SKM-1 (cell line): Measurements from ENCODE around the gene HRK.

Experiments used
- DNase-seq: peaks from one replicate; lab custom pipeline; 2025; ENCODE audit not compliant: unreplicated experiment; lab: John Stamatoyannopoulos, UW

Gene HRK

GRCh38 chr12:116874324-116874995 lies 6.8 kb downstream of the HRK start:
- no peak for DNase-seq

GRCh38 chr12:116870306-116870705 lies 10.9 kb downstream of the HRK start:
- no peak for DNase-seq

GRCh38 chr12:116867523-116867922 lies 13.7 kb downstream of the HRK start:
- DNase-seq = no peak

DNA sequence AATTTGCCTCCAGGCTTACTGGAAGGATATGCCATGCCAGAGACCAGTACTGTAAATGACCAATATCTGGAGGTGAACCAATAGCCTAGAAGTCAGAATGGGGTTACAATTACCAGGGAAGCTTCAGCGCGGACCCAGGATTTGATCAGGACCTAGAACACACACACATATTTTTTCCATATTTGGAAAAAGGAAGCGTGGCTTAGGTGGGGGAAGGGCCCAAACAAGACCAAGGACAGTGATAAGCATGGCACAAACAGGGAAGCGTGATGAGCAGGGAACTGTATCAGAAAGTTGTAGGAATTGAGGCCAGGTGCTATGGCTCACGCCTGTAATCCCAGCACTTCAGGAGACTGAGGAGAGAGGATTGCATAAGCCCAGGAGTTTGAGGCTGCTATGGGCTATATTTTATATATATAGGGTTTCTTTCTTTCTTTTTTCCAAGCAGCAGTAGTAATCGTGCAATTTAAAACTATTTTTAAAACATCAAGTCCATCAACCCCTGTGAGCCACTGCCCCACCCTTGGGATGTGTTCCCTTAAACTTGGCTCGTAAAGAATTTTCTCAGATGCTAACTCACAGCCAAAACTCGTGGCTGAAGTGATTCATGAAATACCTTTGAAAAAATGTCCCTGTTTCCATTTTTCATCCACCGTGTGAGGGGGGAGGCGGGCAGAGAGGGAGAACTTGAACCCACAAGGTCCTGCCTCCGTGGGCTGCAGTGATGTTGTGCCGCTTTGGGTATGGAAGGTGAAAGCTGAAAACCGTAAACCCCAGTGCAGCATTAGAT lies 16.7 kb downstream of the HRK start:
- DNase-seq = no peak

DNA sequence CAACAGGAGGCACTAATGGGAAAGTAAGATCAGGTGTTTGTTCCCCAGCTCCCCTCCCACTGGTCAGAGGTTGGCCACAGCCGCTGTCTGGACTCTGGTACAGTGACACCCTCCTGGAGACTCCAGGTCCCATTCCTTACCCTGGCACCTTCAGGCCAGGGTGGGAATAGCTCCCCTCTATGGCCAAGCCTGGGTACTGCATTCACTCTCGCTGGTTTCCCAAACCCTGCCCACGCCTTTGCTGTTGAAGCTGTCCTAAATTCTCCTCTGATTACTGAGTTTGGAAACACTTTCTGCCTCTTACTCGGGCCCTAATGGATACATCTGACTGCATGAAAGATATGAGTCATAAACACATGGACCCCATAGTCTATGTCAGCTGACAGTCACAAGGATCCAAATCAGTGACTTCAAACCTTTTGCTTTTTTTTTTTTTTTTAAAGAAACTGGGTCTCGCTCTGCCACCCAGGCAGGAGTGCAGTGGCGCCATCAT lies 17.9 kb downstream of the HRK start:
- DNase-seq = no peak

DNA sequence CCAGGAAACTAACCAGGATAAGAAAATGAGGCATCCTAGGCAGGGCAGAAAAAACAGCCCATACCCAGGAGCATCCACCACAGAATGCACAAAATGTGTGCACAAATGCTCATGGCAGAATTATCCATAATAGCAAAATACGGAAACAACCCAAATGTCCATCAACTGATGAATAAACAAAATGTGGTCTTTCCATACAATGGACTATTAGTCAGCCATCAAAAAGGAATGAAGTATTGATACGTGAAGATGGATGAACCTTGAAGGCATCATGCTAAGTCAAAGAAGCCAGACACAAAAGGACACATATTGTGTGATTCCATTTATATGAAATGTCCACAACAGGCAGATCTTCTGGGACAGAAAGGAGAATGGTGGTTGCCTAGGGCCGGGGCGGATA lies 19.1 kb downstream of the HRK start:
- DNase-seq = no peak

DNA sequence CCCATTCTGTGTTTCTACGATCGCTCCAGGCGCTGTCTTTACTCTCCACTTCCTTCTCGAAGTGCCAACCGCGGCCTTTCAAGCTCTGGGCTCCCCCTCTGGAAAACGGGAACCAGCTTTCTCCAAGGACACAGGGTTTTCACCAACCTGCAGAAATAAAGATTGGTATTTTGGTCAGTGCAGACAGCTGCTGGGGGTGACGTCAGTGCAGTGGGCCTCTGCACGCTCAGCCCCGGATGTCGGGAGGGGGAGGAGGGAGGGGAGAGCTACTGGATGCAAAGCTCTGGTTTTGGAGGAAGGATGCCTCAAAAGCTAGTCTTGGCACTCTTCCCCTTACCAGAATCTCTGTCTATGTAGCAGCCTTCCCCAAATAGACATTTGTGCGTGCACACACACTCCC lies 19.9 kb downstream of the HRK start:
- no peak for DNase-seq

DNA sequence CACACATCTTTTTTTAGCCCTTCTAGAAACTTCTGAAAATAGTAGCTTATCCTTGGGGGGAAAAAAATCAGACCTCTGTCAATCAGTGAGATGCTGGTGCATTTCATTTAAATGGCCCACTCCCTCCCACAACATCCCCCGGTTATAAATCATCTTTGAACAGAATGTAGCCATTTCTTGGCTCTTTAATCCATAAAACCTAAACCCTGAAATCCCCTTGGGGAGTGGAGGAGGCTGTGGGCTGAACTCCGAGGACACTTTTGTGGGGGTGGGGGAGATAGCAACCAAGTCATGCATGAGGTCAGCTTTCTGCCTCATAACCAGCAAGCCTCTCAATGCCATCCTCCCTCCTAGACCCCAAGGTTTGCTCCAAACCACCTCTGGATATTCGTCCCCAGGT lies 21.0 kb downstream of the HRK start:
- DNase-seq = no peak

DNA sequence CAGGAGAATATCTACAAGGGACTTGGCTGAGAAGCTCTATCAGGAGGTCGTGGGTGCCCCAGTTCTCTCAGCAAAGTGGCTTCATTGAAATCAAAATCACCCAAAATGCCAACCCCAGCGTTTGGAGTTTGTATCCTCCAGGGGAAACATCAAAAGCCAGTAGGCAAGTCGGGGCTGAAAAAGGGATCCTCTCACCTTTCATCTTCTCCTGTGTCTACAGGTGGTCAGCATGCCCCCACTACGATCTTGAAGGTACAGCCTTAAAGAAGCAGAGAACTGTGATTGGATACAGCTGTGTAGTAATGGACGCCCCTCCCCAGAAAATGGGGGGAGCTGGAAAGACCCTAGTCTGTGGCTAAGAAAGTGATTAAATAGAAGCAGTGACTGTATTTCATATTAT lies 22.2 kb downstream of the HRK start:
- DNase-seq = no peak

DNA sequence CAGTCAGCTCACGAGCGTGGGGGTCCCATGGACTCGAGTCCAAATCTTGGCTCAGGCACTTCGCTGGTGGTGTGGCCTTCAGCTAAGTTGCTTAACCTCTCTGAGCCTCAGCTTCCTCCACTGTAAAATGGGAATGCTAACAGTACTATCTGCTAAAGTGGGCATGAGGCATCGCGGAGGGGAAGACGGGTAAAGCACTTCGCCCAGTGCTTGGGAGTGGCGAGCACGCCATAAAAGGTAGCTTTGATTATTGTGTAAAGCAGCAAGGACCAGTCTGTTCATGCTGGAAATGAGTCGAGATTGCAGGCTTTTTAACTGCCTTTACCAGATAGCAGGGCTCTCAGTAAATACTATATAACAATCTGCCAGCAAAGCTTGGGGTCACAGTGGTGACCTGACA lies 24.5 kb downstream of the HRK start:
- no peak for DNase-seq

DNA sequence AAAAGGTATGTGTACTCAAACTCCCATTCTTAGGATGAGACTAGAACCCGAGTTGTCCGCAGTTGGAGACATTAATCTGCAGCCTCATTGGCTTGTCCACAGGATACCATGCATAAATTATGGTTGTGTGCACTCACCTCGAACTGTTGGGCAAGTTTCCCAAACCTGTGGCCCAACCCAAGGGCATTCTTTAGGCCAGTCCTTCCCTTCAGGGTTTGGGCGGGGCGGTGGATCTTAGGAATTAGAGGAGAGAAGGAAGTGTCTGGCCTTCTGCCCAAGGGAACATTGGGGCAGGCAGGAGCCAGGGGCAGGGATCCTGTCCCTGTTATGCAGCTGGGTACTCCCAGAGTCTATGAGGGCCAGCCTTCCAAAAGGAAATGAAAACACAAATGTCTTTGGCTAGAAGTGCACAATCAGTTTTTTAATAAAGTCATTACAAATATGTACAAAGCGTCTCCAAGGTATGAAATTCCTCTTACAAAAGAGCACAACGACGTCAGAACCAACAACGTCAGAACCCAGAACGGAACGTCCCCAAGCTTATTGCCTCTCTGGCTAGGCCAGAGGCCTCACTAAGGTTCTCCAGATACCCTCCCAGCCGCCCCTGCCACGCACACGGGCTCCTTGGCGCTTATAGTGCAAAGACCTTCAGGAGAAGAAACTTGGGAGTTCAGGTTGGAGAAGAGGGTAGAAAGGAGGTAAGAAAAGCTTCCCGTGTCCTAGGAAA lies 25.3 kb downstream of the HRK start:
- DNase-seq = no peak

DNA sequence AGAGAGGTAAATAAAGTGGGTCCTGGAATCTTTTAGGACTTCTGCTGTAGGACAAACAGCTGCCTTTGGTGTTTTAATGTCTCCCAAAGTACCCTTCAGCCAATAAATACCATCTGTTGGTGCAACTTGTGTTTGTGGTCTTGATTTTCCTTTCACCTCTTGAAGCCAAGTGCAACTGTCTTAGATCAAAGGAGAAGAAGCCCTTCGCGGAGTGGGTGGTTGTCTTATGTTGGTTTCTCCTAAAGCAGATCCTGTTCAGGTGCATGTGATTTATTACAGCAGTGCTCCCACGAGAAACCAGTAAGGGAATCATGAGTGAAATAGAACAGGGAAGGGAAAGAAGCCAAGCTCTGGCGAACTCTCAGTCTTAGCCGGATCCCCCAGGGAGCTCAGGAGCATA lies 27.7 kb downstream of the HRK start:
- no peak for DNase-seq

DNA sequence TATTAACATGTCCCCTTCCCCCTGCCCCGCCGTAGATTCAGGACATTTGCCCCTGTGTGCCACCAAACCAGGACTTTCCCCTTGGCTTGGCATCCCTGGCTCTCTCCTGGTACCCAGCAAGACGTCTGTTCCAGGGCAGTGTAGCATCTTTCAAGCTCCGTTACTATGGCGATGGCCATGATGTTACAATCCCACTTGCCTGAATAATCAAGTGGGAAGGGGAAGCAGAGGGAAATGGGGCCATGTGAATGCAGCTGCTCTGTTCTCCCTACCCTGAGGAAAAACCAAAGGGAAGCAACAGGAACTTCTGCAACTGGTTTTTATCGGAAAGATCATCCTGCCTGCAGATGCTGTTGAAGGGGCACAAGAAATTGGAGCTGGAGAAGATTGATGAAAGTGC lies 28.9 kb downstream of the HRK start:
- DNase-seq = no peak

GRCh38 chr12:116849216-116849615 lies 32.0 kb downstream of the HRK start:
- DNase-seq = no peak

GRCh38 chr12:116843085-116843484 lies 38.2 kb downstream of the HRK start:
- no peak for DNase-seq

GRCh38 chr12:116839287-116839830 lies 41.9 kb downstream of the HRK start:
- no peak for DNase-seq

- no peak for DNase-seq
Observed at GRCh38 chr12:116838365-116838764, 42.9 kb downstream of the HRK start.

GRCh38 chr12:116837097-116837496 lies 44.1 kb downstream of the HRK start:
- no peak for DNase-seq

DNA sequence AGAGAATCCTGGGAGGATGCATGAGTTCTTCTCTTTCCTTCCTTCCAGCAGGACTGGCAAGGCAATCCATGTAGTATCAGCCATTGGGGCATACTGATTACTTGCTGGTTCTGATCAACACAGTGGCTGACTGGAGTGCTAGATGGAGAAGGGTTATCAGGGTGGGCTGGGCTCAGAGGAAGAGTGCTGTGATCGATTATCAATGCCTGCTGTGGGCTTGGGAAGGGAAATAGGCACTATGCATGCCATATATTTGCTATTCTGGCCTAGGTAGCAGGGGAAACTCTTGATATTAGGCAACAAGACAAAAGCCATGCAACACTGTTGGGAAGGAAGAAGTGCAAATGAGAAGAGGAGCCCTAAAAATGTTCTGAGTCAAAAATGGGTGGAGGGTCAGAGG lies 45.8 kb downstream of the HRK start:
- DNase-seq = no peak

- DNase-seq = no peak
Observed at GRCh38 chr12:116833474-116833873, 47.8 kb downstream of the HRK start.

- DNase-seq = no peak
Observed at GRCh38 chr12:116832353-116832752, 48.9 kb downstream of the HRK start.

GRCh38 chr12:116827432-116827831 lies 53.8 kb downstream of the HRK start:
- DNase-seq = no peak
